ENCODE measurements around the gene TUBA4B.
A peak's percentile ranks its signal among the peaks of the same experiment; 100 is the strongest.

TUBA4B gene

GRCh38 chr2:219218732-219219701 lies 34.0 kb upstream of the TUBA4B start, which contains the start of gene ABCB6 (continued):
- no peak for TF ChIP-seq GLIS3 (CRISPR knock-in tag; IDR thresholded peaks at IDR 0.05)
- TF ChIP-seq SNAI2 (CRISPR knock-in tag; IDR thresholded peaks at IDR 0.05), result no peak
- no peak for TF ChIP-seq PATZ1 (CRISPR knock-in tag; IDR thresholded peaks at IDR 0.05; ENCODE audit: borderline replicate concordance)
- TF ChIP-seq ZNF565 (CRISPR knock-in tag; conservative IDR thresholded peaks at IDR 0.05; ENCODE audit: low read depth), result 0 out of 2 replicates have a peak, but pooled peaks have one; percentile 29
- TF ChIP-seq TCF4 (CRISPR knock-in tag; IDR thresholded peaks at IDR 0.05; ENCODE audit: borderline replicate concordance), result no peak
- no peak for TF ChIP-seq PPARA (CRISPR knock-in tag; IDR thresholded peaks at IDR 0.05; ENCODE audit: borderline replicate concordance)

- ATAC-seq, result no peak
- no peak for TF ChIP-seq ZNF70 (CRISPR knock-in tag; IDR thresholded peaks at IDR 0.05)
These were observed 33.1 kb upstream of the TUBA4B start for GRCh38 chr2:219219784-219220532.

GRCh38 chr2:219220652-219221402 lies 32.2 kb upstream of the TUBA4B start:
- no peak for ATAC-seq
- TF ChIP-seq CREB5 (CRISPR knock-in tag; IDR thresholded peaks at IDR 0.05; ENCODE audit: low read depth), result no peak
- TF ChIP-seq ZNF565 (CRISPR knock-in tag; conservative IDR thresholded peaks at IDR 0.05; ENCODE audit: low read depth), result no peak
- TF ChIP-seq ISL1 (CRISPR knock-in tag; IDR thresholded peaks at IDR 0.05), result no peak
- TF ChIP-seq ESRRG (CRISPR knock-in tag; IDR thresholded peaks at IDR 0.05), result no peak
- TF ChIP-seq GLIS3 (CRISPR knock-in tag; IDR thresholded peaks at IDR 0.05), result no peak
- TF ChIP-seq CSRNP3 (CRISPR knock-in tag; IDR thresholded peaks at IDR 0.05), result no peak
- no peak for TF ChIP-seq POU6F1 (CRISPR knock-in tag; IDR thresholded peaks at IDR 0.05; ENCODE audit: borderline replicate concordance, low read depth)
- TF ChIP-seq BACH2 (CRISPR knock-in tag; IDR thresholded peaks at IDR 0.05; ENCODE audit: borderline replicate concordance), result no peak
- no peak for TF ChIP-seq RARB (CRISPR knock-in tag; IDR thresholded peaks at IDR 0.05)
- TF ChIP-seq TCF4 (CRISPR knock-in tag; IDR thresholded peaks at IDR 0.05; ENCODE audit: borderline replicate concordance), result no peak
- TF ChIP-seq CSDC2 (CRISPR knock-in tag; IDR thresholded peaks at IDR 0.05), result no peak
- TF ChIP-seq ZC3H10 (CRISPR knock-in tag; IDR thresholded peaks at IDR 0.05), result no peak
- TF ChIP-seq ZFP3 (CRISPR knock-in tag; IDR thresholded peaks at IDR 0.05), result no peak
- no peak for TF ChIP-seq ARNTL (CRISPR knock-in tag; IDR thresholded peaks at IDR 0.05; ENCODE audit: borderline replicate concordance, low read depth)
- TF ChIP-seq PATZ1 (CRISPR knock-in tag; IDR thresholded peaks at IDR 0.05; ENCODE audit: borderline replicate concordance), result no peak
